ENCODE measurements around the gene DNAJB9. TPM values are rescaled to one million over a fixed set of nuclear protein-coding genes. Genes with fewer than 3 reads are reported as not detected.

DNAJB9 gene
- total and polyA plus RNA-seq, 2 donors from 2014 or later, result 31.3 to 33.5 TPM

GRCh38 chr7:108576116-108576515 lies 6.4 kb downstream of the DNAJB9 start:
- Histone ChIP-seq H3K27me3 (ENCODE audit: control insufficient read depth, insufficient read depth, low read length) (no peaks in the 10 kb centered on the region), H3K4me1 (ENCODE audit: control insufficient read depth in 2 of 3, insufficient read depth in 2 of 3, low read depth in 1 of 3, low read length in 3 of 3) (peaks cover 0 to 4% (median 4%) of the 10 kb centered on the region in 3 donors), H3K27ac (ENCODE audit: low read depth in 2 of 2, low read length in 2 of 2) (no peak overlapping the region), H3K9ac (ENCODE audit: low read length in 3 of 3) (no peak overlapping the region), H3K9me3 (ENCODE audit: control insufficient read depth in 2 of 3, insufficient read depth in 1 of 3, low read length in 3 of 3) (peaks cover 0 to 12% (median 3%) of the 10 kb centered on the region in 3 donors), H3K36me3 (ENCODE audit: control insufficient read depth in 2 of 3, insufficient read depth in 3 of 3, low read length in 3 of 3) (peaks cover 0 to 34% (median 2%) of the 10 kb centered on the region in 3 donors), H3K4me3 (ENCODE audit: low read length in 3 of 3) (no peak overlapping the region)
- no peak for DNase-seq
- no peak for TF ChIP-seq CTCF (IDR thresholded peaks at IDR 0.05; ENCODE audit: borderline replicate concordance, extremely low read depth, insufficient read depth)
- intact Hi-C loops (cut with DNase I), result no loop called here
- no peak for FAIRE-seq

- no peaks in the 10 kb centered on the region for H3K27me3 ChIP-seq (ENCODE audit: control insufficient read depth, insufficient read depth, low read length)
- peaks cover 0 to 7% (median 3%) of the 10 kb centered on the region in 3 donors for H3K4me1 ChIP-seq (ENCODE audit: control insufficient read depth in 2 of 3, insufficient read depth in 2 of 3, low read depth in 1 of 3, low read length in 3 of 3)
- no peak for TF ChIP-seq CTCF (IDR thresholded peaks at IDR 0.05; ENCODE audit: borderline replicate concordance, extremely low read depth, insufficient read depth)
- no peak overlapping the region for H3K4me3 ChIP-seq (ENCODE audit: low read length in 3 of 3)
- no peak overlapping the region for H3K27ac ChIP-seq (ENCODE audit: low read depth in 2 of 2, low read length in 2 of 2)
- peaks cover 0 to 12% (median 3%) of the 10 kb centered on the region in 3 donors for H3K9me3 ChIP-seq (ENCODE audit: control insufficient read depth in 2 of 3, insufficient read depth in 1 of 3, low read length in 3 of 3)
- intact Hi-C loops (cut with DNase I), result no loop called here
- FAIRE-seq (no peak), DNase-seq (no peak)
- no peak overlapping the region for H3K9ac ChIP-seq (ENCODE audit: low read length in 3 of 3)
- H3K36me3 ChIP-seq (ENCODE audit: control insufficient read depth in 2 of 3, insufficient read depth in 3 of 3, low read length in 3 of 3), result peaks cover 0 to 23% (median 0%) of the 10 kb centered on the region in 3 donors
These were observed 9.3 kb downstream of the DNAJB9 start for GRCh38 chr7:108578937-108579336.

- FAIRE-seq (no peak), DNase-seq (no peak)
- peaks cover 0 to 7% (median 3%) of the 10 kb centered on the region in 3 donors for H3K4me1 ChIP-seq (ENCODE audit: control insufficient read depth in 2 of 3, insufficient read depth in 2 of 3, low read depth in 1 of 3, low read length in 3 of 3)
- H3K9me3 ChIP-seq (ENCODE audit: control insufficient read depth in 2 of 3, insufficient read depth in 1 of 3, low read length in 3 of 3), result peaks cover 0 to 12% (median 3%) of the 10 kb centered on the region in 3 donors
- no peaks in the 10 kb centered on the region for H3K27me3 ChIP-seq (ENCODE audit: control insufficient read depth, insufficient read depth, low read length)
- intact Hi-C loops (cut with DNase I), result no loop called here
- peaks cover 0 to 20% (median 0%) of the 10 kb centered on the region in 3 donors for H3K36me3 ChIP-seq (ENCODE audit: control insufficient read depth in 2 of 3, insufficient read depth in 3 of 3, low read length in 3 of 3)
- no peak overlapping the region for H3K27ac ChIP-seq (ENCODE audit: low read depth in 2 of 2, low read length in 2 of 2)
- H3K4me3 ChIP-seq (ENCODE audit: low read length in 3 of 3), result no peak overlapping the region
- TF ChIP-seq CTCF (IDR thresholded peaks at IDR 0.05; ENCODE audit: borderline replicate concordance, extremely low read depth, insufficient read depth), result no peak
- H3K9ac ChIP-seq (ENCODE audit: low read length in 3 of 3), result no peak overlapping the region
These were observed 10.6 kb downstream of the DNAJB9 start for GRCh38 chr7:108580298-108580697.

Measured in kidney (tissue), 14 donors.